ENCODE measurements around the gene RTEL1.
A peak's percentile ranks its signal among the peaks of the same experiment; 100 is the strongest.

Gene RTEL1

GRCh38 chr20:63657937-63658748, at the start of gene RTEL1:
Gene RTEL1, plus strand, starts transcription at chr20:63658312. Its CDS starts 1,091 bp downstream, at chr20:63659403.
- peak; percentile 96 to 98 for DNase-seq

GRCh38 chr20:63610581-63611435, 47.3 kb upstream of the RTEL1 start:
- no peak for DNase-seq

- no peak for DNase-seq
These were observed 46.5 kb upstream of the RTEL1 start for GRCh38 chr20:63611646-63612045.

GRCh38 chr20:63612276-63612931, 45.7 kb upstream of the RTEL1 start:
- no peak for DNase-seq

- DNase-seq = peak in 1 of 2 experiments; percentile 35
These were observed 44.1 kb upstream of the RTEL1 start for GRCh38 chr20:63613863-63614594.

GRCh38 chr20:63617092-63617875, 40.8 kb upstream of the RTEL1 start:
- no peak for DNase-seq

- DNase-seq = no peak
These were observed 40.2 kb upstream of the RTEL1 start for GRCh38 chr20:63617876-63618265.

GRCh38 chr20:63618291-63618980, 39.7 kb upstream of the RTEL1 start:
- DNase-seq = no peak

GRCh38 chr20:63619086-63619485, 39.0 kb upstream of the RTEL1 start:
- DNase-seq = no peak

GRCh38 chr20:63619505-63619904, 38.6 kb upstream of the RTEL1 start:
- DNase-seq = no peak

GRCh38 chr20:63620991-63621390, 37.1 kb upstream of the RTEL1 start:
- DNase-seq = no peak

- DNase-seq = no peak
These were observed 36.0 kb upstream of the RTEL1 start for GRCh38 chr20:63622096-63622495.

GRCh38 chr20:63622732-63623131, 35.4 kb upstream of the RTEL1 start:
- DNase-seq = no peak

- no peak for DNase-seq
These were observed 33.6 kb upstream of the RTEL1 start for GRCh38 chr20:63624486-63624885.

GRCh38 chr20:63625771-63626423, 32.2 kb upstream of the RTEL1 start:
- DNase-seq = peak; percentile 62 to 67

GRCh38 chr20:63626424-63627128, 31.5 kb upstream of the RTEL1 start, which contains the start of gene GMEB2:
Gene GMEB2, minus strand, starts transcription at chr20:63627101. Its CDS starts 7,704 bp downstream, at chr20:63619397.
- peak; percentile 75 to 84 for DNase-seq

- peak; percentile 97 for DNase-seq
These were observed 30.9 kb upstream of the RTEL1 start for GRCh38 chr20:63627129-63627750.

GRCh38 chr20:63627751-63628245, 30.3 kb upstream of the RTEL1 start:
- DNase-seq = no peak
